GM04503 (cell line): ENCODE measurements around the gene FLNC.

ENCODE experiments used
- DNase-seq: peaks from one replicate; pipeline ENCODE4 v3.0.0-alpha.2; 2012; ENCODE audit warnings: low read depth

Gene FLNC

GRCh38 chr7:128846781-128847444 is 16.7 kb downstream of the FLNC start:
- no peak for DNase-seq

DNA sequence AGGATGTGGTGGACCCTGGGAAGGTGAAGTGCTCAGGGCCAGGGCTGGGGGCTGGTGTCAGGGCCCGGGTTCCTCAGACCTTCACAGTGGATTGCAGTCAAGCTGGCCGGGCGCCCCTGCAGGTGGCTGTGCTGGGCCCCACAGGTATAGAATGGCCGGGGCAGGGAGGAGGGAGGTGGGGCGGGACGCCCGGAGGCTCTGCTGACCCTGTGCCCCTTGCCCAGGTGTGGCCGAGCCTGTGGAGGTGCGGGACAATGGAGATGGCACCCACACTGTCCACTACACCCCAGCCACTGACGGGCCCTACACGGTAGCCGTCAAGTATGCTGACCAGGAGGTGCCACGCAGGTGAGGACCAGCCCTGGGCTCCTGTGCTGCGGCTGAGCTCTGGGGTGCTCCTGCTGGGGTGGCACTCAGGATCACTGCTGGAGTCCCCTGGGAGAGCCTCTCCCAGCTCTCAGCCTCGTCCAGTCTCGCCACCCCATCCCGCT is 17.6 kb downstream of the FLNC start:
- no peak for DNase-seq

DNA sequence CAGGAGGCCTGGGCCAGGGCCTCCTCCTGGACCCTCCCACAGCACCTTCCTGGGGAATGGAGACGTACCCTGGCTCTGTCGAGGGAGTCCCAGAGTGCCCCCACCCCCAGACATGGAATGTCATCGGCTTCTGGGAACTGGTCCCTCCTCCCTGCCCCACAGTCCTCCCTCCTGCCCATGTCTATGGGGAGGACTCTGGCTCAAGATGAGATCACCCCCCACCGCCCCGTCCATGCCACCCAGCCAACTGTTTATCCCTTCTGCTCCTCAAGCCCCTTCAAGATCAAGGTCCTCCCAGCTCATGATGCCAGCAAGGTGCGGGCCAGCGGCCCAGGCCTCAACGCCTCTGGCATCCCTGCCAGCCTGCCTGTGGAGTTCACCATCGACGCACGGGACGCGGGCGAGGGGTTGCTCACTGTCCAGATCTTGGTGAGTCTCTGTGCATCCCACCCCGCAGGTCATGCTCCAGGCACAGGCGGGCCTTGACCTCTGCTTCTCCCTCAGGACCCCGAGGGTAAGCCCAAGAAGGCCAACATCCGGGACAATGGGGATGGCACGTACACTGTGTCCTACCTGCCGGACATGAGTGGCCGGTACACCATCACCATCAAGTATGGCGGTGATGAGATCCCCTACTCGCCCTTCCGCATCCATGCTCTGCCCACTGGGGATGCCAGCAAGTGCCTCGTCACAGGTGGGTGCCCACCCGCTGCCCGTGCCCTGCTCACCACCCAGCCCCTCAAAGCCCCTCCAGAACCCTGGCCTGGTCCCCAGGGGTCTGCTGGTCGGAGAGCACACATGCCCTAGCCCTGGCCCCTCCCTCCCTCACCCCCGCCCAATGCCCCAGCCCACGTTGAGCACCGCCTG is 18.3 kb downstream of the FLNC start:
- DNase-seq, result no peak

- no peak for DNase-seq
Measured at GRCh38 chr7:128849156-128849515, 18.9 kb downstream of the FLNC start.

GRCh38 chr7:128849804-128850490 is 19.7 kb downstream of the FLNC start:
- DNase-seq, result no peak

DNA sequence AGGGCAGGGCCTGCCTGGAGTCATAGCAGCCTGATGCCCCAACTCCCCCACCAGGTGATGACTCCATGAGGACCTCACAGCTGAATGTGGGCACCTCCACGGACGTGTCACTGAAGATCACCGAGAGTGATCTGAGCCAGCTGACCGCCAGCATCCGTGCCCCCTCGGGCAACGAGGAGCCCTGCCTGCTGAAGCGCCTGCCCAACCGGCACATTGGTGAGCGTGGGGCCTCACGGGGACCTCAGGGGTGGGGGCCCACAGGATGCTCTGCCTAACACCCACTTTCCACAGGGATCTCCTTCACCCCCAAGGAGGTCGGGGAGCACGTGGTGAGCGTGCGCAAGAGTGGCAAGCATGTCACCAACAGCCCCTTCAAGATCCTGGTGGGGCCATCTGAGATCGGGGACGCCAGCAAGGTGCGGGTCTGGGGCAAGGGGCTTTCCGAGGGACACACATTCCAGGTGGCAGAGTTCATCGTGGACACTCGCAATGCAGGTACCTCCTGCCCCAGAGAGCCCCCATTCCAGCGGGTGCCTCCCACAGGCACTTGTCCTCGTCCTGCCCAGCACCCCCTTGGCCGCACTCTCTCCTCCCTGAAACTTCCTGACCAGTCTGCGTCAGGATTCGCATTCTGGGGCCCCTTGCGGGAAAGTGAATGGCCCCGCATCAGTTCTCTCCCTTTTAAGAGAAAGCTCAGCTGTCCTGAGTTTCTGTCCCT is 22.5 kb downstream of the FLNC start:
- no peak for DNase-seq

GRCh38 chr7:128853799-128854198 is 23.6 kb downstream of the FLNC start:
- no peak for DNase-seq

- DNase-seq, result no peak
Measured at GRCh38 chr7:128854396-128854795, 24.2 kb downstream of the FLNC start.

GRCh38 chr7:128855559-128855958 is 25.4 kb downstream of the FLNC start:
- no peak for DNase-seq

DNA sequence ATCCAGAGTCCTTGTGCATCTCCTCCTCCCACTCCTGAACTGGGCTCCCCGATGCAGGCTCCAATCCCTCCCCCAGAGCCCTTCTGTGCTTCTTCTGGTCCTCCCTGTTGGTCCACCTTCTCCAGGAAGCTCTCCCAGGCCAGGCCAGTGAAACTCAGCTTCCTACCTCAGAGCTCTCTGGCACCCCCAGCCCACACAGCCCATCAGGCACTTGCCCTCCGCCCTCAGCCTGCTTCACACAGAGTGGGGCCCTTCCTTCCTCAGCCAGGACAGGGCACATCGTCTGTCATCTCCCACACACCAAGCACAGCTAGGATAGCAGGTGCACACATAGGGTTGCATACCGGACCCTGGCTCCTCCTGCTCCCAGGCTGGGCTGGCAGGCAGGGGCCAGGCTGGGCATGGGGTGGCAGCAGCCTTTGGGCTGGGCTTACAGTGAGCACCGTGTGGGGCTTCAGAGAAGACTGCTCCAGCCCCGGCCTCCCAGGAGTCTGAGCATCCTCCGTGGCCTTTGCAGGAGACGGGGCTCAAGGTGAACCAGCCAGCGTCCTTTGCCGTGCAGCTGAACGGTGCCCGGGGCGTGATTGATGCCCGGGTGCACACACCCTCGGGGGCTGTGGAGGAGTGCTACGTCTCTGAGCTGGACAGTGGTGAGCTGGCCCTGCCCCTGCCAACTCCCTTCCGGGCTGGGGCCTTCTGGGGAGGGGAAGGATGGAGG is 26.0 kb downstream of the FLNC start:
- DNase-seq, result no peak

- DNase-seq, result no peak
Measured at GRCh38 chr7:128858380-128859231, 28.4 kb downstream of the FLNC start.

- no peak for DNase-seq
Measured at GRCh38 chr7:128859232-128860157, 29.3 kb downstream of the FLNC start.

DNA sequence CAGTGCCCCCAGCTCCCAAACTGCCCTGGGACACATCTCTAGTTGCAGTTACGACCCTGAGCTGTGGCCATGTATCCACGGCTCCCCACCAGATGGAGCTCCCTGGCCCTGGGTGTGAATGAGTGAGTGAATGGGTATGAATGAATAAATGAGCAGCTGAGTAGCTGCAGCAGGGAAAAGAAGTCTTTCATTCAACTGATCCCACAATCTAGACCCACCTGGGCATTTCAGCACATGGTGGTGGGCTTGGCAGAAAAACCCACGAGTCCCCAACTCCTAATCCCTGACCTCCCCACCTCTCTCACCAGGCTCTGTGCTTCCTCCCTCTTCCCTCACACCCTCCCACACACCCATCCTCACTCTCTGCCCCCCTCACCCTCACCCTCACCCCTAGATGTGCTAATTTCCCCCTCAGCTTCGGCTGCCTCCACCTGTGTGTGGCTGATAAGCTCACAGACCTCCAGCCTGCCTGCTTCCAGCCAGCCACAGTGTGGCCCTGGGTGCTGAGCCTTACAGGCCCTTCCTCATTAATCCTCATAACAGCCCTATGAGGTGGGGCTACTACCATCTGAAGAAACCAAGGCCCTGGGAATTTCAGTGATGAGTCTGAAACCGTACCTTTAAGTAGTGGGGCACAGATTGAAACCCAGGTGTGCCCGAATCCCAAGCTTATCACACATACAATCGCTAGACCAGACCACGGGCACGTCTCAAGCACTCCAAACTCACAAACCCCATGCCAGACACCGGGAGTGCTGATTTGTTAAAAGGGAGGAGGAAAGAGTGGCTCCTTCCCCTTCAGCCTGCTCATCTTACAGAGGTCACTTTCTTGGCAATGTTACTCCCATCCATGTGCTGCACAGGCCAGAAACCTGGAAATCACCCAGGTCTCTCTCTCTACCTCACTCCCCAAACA is 30.2 kb downstream of the FLNC start:
- DNase-seq, result peak; percentile 41

DNA sequence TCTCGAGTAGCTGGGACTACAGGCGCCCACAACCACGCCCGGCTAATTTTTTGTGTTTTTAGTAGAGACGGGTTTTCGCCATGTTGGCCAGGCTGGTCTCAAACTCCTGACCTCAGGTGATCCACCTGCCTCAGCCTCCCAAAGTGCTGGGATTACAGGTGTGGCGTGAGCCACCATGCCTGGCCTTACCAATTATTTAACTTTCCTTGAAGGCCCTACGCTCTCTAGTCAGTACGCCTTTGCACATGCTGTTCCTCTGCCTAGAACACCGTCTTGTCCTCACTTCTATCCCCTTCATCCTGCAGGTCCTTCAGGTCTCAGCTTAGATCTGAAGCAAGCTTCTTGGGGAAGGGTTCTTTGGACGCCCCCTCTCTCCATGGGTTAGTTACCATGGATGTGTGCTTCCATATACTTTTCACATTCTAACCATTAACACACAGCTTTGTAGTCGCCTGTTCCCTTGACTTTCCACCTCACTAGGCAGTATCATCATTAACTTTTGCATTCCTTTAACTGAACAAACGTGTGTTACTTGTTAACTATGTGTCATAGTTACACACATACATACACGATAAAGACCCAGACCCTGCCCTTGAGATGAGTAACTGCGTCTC is 31.9 kb downstream of the FLNC start:
- DNase-seq, result no peak

DNA sequence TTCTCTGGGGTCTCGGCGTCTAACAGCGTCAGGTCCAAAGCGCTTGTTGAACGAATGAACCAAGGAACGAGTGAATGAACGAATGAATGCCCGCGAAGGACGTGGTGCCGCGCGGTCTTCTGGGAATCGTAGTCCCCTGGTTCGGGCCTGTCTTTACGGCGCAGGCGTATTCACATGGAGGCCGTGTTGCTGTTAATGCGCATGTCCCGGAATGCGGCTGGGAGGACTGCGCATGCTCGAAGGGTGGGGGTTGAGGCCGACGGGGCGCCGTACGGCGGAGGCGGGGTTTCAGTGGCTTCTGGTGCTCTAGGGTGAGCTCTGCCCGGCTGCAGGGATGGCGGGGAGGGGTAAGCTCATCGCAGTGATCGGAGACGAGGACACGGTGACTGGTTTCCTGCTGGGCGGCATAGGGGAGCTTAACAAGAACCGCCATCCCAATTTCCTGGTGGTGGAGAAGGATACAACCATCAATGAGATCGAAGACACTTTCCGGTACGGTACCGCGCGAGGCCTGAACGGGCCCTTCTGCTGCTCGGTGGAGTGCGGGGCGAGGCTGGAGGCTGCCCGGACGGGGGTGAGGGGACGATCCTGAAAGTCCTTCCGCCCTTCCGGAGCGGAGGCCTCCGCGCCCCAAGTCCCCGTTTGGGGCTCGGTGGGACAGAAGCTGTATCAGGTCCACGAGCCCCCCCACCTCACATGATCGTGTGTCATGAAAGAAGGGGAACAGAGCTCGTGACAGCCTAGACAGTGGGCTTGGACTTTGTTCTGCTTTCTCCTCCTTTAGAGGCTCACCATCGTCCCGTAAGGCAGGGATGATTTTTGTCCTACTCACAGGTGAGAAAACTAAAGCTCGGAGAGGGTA is 32.6 kb downstream of the FLNC start, which contains the start of gene ATP6V1F:
TSS of gene ATP6V1F (plus strand) at position 286 of the 862 bp plus-strand sequence. CDS start at position 335, 49 bp downstream.
- DNase-seq, result peak; percentile 85

- peak; percentile 32 for DNase-seq
Measured at GRCh38 chr7:128863433-128863989, 33.3 kb downstream of the FLNC start.
